HG02763 (cell line): ENCODE data around the gene MATN4.

Experiments
- ATAC-seq: cut with Tn5 transposase; IDR thresholded peaks from one replicate; pipeline ENCODE4 v1.9.1; 2021; ENCODE audit warnings: mild to moderate bottlenecking, moderate library complexity; ENCODE audit not compliant: unreplicated experiment

Gene MATN4

GRCh38 chr20:45293041-45294002 lies 14.8 kb downstream of the MATN4 start:
- no peak for ATAC-seq

- no peak for ATAC-seq
These were observed 15.8 kb downstream of the MATN4 start for GRCh38 chr20:45292343-45292742.

DNA sequence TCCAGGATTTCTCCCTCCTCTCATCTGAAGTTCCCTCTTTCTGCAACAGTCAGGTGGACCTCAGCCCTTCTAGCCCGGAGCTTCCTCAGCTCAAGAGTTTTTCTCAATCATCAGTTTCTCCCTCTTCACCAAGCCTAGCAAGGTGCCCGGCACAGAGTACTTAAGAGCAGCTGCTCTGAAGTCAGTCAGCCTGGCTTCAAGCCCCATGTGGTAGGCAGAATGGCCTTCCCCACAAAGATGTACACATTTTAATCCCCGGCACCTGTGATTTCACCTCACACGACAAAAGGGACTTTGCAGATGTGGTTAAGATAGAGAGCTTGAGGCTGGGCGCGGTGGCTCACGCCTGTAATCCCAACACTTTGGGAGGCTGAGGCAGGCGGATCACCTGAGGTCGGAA lies 16.6 kb downstream of the MATN4 start:
- no peak for ATAC-seq

DNA sequence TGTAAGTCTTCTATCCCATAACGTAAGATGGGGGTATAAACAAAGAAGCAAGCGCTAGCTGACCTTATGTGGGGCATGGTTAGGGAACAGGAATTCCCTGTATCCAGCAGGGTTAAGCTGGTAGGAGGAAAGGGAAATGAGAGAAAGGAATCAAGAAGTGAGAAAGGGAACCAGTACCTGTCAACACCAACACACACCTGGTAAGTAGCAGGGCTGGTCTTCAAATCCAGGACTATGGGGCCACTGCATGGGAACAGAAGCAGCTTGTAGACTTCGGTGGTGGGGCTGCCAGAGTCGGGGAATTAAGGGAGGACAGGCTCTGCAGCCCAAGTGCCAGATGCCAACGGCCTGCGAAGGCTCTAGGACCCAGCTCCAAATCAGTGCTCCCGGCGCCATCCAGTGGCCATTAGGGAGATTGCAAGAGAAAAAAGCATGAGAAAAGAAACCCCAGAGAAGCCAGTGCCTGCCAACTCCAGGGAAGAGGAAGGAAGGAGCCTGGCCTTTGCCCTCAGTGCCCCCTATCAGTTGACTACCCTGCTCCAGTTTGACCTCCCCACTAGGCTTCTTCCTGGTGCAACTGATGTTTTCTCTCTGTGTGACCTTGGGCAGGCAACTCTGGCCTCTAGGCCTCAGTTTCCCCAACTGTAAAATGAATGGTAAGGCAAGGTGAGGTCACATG lies 17.3 kb downstream of the MATN4 start:
- no peak for ATAC-seq

GRCh38 chr20:45289942-45290676 lies 18.0 kb downstream of the MATN4 start:
- ATAC-seq = no peak

DNA sequence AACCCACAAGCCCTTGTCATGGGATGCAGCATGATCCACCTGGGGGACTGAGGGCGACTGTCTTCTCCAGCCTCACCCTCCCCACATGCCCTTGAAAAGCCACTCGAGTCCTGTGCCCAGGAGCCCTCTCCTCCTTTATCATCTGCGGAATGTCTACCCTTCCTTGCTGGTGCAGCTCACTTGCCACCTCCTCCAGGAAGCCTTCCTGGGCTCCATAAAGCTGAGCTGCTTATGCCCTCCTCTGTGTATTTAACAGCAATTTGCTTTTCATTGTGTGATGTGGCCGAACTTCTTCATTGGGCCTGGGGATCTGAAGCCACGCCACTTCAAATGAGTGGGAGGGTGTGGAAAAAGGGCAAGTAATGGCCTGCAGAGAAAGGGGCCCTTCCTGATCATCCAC lies 19.2 kb downstream of the MATN4 start:
- no peak for ATAC-seq

GRCh38 chr20:45288376-45288775 lies 19.7 kb downstream of the MATN4 start:
- no peak for ATAC-seq

- no peak for ATAC-seq
These were observed 24.5 kb downstream of the MATN4 start for GRCh38 chr20:45283551-45284057.

GRCh38 chr20:45282700-45283550 lies 25.2 kb downstream of the MATN4 start:
- ATAC-seq = no peak

GRCh38 chr20:45279992-45280391 lies 28.1 kb downstream of the MATN4 start:
- ATAC-seq = no peak

DNA sequence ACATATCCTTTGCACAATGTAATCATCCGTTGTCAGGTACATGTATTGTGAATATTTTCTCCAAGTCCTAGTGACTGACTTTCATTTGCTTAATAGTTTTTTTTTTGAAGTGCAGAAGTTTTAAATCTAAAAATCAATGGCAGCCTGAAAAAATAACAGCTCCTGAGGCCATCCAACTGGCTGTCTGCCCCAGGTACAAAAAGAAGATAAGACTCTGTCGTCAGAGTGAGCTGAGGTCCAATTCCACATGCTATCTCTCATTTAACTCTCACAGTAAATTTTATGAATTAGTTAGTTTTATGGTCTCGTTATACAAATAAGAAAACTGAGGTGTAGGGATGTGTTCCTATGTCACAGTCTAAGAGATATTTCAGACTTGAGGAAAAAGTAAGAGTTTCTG lies 32.8 kb downstream of the MATN4 start:
- ATAC-seq = no peak

DNA sequence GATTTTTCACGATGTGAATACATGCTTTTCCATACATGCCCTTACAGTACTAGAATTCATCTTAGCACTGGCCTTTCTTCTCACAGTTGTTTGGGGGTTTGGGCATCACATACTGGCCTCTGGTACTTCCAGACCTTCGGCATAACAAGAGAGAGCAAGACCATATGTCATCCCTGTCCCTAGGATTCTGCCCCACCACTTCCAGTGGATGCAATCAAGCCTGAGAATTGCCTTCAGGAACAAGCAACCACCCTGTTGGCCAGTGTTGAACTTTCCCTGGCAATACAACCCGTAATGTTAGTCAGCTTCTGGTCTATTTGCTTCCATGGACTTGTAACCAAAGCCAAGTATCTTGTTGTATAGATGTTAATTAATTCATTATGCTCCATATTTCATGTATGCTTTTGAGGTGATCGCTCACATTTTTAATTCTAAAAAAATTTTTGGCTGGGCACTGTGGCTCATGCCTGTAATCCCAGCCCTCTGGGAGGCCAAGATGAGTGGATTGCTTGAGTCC lies 38.3 kb downstream of the MATN4 start:
- no peak for ATAC-seq

DNA sequence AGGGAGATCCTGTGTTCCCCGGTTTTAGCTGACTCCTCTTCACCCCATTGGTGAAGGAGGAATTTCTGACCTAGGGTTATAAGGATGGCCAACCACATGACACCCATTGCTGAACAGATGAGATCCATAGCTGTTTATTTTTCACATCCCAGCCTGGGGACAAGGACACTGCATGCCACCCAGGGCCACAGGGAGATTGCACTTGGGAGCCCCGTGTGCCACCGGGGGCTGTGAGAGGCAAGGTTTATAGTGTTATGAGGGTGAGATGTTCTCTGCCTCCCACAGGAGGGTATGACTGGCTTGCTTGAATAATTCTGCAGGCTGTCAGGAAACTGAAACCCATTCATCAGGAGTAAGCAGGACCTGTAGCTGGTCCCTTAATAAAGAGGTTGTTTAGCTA lies 39.0 kb downstream of the MATN4 start:
- no peak for ATAC-seq

- no peak for ATAC-seq
These were observed 39.6 kb downstream of the MATN4 start for GRCh38 chr20:45268531-45268930.

DNA sequence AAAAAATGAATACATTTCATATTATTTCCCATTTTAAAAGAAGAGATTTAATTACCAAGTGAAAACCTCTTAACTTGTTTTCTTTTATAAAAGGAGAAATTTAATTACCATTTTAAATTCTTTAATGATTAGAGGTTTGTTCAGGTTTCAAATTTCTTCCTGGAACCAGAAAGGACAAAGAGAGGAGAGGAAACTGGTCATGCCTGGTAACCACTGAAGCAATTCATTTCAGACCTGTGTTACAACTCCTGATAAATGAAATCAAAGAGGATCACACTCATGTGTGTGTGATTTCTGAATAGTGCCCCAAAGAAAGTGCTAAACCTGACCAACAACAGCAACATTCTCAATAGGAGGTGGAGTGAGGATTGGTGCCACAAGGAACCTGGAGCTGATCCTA lies 41.1 kb downstream of the MATN4 start:
- ATAC-seq = no peak

GRCh38 chr20:45263556-45264266 lies 44.4 kb downstream of the MATN4 start:
- ATAC-seq = no peak

DNA sequence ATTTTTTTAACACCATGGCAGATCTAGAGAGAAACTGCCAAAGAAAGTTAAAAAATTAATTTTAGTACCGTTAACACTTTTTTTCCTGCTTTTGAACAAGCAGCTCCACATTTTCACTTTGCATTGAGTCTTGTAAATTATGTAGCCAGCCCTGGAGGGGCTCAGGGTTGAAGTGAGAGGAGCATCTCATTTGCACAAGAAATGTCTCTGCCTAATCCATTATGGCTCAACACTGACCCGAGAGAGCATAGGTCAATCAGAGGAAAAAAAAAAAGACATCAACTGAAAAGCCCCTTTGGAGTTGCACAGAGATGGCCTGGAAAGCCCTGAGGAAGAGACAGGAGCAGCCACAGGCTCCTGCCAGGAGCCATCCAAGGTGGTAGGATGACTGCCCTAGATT lies 49.4 kb downstream of the MATN4 start:
- ATAC-seq = no peak

DNA sequence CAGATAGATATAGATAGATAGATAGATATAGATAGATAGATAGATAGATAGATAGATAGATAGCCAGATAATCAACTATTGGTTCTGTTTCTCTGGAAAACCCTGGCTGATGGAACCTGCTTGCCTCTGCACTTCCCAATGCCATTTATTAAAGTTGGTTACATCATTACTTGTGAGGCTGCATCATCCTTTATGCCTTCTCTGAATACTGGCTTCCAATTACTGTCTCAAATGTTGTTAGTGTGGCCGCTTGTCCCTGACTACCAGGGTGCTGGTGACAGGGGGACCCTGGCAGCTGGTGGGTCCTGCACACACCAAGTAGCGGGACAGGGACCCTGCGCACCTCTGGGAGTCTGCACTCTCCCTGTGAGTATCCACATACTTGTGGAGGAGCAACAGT lies 49.8 kb downstream of the MATN4 start:
- no peak for ATAC-seq

DNA sequence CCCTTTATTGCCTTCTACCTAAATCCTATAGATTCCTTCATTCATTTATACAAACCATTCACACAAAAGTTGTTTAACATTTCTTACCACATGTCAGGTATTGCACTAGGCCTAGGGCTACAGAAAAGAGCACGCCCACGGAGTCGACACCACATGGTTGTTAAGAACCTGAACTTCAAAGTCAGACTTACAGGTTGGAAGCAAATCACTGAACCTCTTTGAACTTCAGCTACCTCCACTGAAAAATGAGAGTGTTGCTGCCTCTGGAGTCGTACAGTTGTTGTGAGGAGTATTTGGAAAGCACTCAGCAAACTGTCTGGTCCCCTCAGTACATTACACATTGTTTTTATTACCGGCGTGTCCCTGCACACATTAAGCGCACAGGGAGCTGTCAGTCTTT lies 50.4 kb downstream of the MATN4 start:
- ATAC-seq = no peak

DNA sequence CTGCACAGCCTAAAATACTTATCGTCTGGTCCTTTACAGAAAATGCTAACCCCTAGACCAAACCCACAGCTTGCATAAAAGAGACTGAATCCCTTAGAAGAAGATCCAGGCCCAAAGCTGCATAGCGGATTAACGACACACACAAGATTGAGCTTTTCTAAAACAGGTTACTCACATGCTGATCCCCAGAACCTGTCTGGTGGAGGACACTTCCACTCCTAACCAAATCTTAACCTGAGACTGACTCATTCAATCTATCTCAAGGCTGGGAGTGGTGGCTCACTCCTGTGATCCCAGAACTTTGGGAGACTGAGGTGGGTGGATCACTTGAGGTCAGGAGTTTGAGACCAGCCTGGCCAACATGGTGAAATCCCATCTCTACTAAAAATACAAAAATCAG lies 50.9 kb downstream of the MATN4 start:
- no peak for ATAC-seq
